AG10803 (cell line): ENCODE results near the gene RGS21.

Experiments
- DNase-seq: peaks from one replicate; pipeline ENCODE4 v3.0.0; 2010; ENCODE audit warnings: low read depth
- H3K4me3 ChIP-seq: 2 replicates; pipeline ENCODE4 v1.5.1; 2011; ENCODE audit warnings: mild to moderate bottlenecking, low read length, control low read depth
- TF ChIP-seq, protein P1 (sequence below): conservative IDR thresholded peaks from 2 replicates; pipeline ENCODE4 v1.5.1; 2011; ENCODE audit warnings: mild to moderate bottlenecking, low read length, control low read depth, inconsistent platforms

RGS21 gene

DNA sequence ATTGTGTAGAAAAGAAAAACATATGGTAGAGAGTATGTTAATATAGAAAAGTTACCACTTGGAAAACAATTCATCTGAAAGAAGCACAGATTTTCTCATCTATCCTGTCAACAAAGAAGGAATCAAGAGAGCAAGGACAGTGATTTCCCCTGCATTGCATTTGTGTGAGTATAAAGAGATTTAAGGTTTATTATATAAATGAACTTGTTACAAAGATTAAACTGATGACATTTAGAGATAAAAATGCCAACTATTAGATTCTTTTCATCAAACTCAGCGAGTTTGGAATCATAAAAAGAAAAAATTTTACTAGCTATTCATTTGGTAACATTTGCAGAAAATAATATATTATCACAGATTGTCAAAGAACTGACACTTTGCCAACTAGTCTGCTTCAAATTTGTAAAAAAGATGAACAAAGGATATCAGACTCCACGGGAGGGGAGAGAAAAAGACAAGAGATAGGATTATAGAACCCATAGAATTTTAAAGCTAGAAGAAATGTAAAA lies at the start of gene RGS21:
TSS of gene RGS21 (plus strand) at position 51 of the 509 bp plus-strand sequence. CDS start 26,045 bp downstream, outside the sequence.
- TF ChIP-seq, protein P1, sequence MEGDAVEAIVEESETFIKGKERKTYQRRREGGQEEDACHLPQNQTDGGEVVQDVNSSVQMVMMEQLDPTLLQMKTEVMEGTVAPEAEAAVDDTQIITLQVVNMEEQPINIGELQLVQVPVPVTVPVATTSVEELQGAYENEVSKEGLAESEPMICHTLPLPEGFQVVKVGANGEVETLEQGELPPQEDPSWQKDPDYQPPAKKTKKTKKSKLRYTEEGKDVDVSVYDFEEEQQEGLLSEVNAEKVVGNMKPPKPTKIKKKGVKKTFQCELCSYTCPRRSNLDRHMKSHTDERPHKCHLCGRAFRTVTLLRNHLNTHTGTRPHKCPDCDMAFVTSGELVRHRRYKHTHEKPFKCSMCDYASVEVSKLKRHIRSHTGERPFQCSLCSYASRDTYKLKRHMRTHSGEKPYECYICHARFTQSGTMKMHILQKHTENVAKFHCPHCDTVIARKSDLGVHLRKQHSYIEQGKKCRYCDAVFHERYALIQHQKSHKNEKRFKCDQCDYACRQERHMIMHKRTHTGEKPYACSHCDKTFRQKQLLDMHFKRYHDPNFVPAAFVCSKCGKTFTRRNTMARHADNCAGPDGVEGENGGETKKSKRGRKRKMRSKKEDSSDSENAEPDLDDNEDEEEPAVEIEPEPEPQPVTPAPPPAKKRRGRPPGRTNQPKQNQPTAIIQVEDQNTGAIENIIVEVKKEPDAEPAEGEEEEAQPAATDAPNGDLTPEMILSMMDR = no peak
- no peak within 1 kb of the TSS for H3K4me3 ChIP-seq
- no peak for DNase-seq

DNA sequence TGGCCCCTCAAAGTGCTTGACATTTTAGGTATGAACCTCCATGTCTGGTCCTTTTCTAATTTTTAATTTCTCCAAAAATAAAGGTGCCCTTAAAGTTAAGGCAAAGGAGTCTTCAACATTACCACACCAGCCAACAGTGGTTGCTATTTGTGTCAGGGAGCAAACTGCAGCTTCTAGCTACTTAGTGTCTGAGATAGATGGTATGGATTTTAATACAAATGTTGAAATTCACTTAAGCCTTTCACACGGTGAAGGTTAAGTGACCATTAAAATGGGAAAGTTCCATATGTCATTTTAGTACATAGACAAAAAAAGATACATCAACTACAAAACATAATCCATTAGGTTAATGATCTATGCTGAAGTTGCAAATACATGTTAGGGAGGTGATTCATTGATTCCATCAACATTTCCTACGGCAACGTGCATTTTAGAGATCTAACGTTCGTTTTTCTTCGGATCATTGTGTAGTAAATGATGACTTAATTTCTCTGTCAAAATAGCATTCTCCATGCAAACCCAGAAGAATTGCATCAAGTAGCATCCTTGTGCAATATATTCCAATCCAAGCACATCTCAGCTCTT lies 48.2 kb upstream of the RGS21 start:
- DNase-seq = no peak
- TF ChIP-seq, protein P1 = no peak
- H3K4me3 ChIP-seq = no peak overlapping the region

GRCh38 chr1:192270398-192270797 lies 46.4 kb upstream of the RGS21 start:
- DNase-seq = no peak
- TF ChIP-seq, protein P1 = no peak
- no peak overlapping the region for H3K4me3 ChIP-seq

DNA sequence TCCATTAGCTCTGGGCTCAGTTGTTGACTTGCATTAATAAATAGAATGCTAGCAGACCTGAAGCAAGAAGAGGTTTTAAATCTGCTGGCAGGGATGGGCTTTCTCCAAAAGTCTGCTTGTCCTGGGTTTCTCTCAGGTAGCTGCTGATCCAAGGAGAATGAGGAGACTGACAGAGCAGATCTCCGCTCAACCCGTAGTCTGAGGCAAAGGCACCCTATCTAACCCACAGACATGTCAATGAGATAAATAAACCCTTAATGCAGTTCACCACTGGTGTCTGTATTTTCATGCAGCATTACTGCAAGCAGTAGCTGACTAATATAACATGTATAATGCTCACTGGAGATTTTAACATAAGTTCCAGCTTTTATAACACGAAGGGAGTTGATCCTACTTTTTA lies 44.1 kb upstream of the RGS21 start:
- no peak for DNase-seq
- no peak overlapping the region for H3K4me3 ChIP-seq
- TF ChIP-seq, protein P1 = no peak

GRCh38 chr1:192274588-192274987 lies 42.2 kb upstream of the RGS21 start:
- H3K4me3 ChIP-seq = no peak overlapping the region
- DNase-seq = no peak
- TF ChIP-seq, protein P1 = no peak

- TF ChIP-seq, protein P1 = no peak
- no peak overlapping the region for H3K4me3 ChIP-seq
- no peak for DNase-seq
Observed at GRCh38 chr1:192277635-192278034, 39.2 kb upstream of the RGS21 start.

- DNase-seq = no peak
- H3K4me3 ChIP-seq = no peak overlapping the region
- TF ChIP-seq, protein P1 = no peak
Observed at GRCh38 chr1:192284927-192285326, 31.9 kb upstream of the RGS21 start.
